Measurements from ENCODE around the gene PLET1.

DNA sequence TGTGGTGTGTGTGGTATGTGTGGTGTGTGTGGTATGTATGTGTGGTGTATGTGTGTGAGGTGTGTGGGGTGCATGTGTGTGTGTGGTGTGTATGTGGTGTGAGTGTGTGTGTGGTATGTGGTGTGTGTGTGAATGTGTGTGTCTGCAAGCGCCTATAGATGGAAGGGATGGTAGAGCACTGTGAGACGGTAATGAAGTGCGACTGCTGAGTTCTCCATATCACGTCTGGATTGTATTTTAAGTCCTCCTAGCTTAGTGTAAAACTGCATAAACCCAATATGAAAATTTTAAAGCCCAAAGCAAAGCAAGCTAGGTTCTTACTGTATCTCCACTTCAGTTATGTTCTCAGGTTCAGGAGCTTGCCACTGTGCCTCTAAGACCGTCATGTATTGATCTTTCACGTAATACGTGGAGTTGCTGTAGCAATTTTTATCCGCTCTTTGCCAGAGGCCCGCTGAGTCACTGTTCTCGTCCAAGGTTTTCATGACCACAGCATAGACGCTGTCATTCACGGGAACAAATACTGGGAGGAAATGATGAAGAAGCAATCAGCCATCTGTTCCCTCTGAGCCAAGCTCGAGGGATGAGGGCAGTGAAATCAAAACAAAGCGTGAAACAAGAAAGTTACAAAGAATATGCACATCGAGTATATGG is 5.5 kb downstream of the PLET1 start:
- TF ChIP-seq, protein P1, sequence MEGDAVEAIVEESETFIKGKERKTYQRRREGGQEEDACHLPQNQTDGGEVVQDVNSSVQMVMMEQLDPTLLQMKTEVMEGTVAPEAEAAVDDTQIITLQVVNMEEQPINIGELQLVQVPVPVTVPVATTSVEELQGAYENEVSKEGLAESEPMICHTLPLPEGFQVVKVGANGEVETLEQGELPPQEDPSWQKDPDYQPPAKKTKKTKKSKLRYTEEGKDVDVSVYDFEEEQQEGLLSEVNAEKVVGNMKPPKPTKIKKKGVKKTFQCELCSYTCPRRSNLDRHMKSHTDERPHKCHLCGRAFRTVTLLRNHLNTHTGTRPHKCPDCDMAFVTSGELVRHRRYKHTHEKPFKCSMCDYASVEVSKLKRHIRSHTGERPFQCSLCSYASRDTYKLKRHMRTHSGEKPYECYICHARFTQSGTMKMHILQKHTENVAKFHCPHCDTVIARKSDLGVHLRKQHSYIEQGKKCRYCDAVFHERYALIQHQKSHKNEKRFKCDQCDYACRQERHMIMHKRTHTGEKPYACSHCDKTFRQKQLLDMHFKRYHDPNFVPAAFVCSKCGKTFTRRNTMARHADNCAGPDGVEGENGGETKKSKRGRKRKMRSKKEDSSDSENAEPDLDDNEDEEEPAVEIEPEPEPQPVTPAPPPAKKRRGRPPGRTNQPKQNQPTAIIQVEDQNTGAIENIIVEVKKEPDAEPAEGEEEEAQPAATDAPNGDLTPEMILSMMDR (IDR thresholded peaks at IDR 0.05), result no peak
- TF ChIP-seq POLR2A (IDR thresholded peaks at IDR 0.05), result no peak
